NCI-H774 (cell line): ENCODE measurements around the gene BARD1.
A peak's percentile ranks its signal among the peaks of the same experiment; 100 is the strongest.
"Not testable (repeated sequence)": the region's sequence is repeated elsewhere in the genome, so short reads cannot be mapped to it uniquely, and the experiment has no call there.

Experiments
- DNase-seq: peaks from one replicate; lab custom pipeline; 2025; lab: John Stamatoyannopoulos, UW

The BARD1 gene

GRCh38 chr2:214808981-214809750 is at the start of gene BARD1:
Gene BARD1 (minus strand): TSS chr2:214809683. CDS start chr2:214809569, 114 bp downstream.
- no peak for DNase-seq

- no peak for DNase-seq
Observed at GRCh38 chr2:214856137-214856536, 46.7 kb upstream of the BARD1 start.

- DNase-seq = no peak
Observed at GRCh38 chr2:214853906-214854305, 44.4 kb upstream of the BARD1 start.

GRCh38 chr2:214843823-214844222 is 34.3 kb upstream of the BARD1 start:
- no peak for DNase-seq

- DNase-seq = no peak
Observed at GRCh38 chr2:214839464-214839863, 30.0 kb upstream of the BARD1 start.

- DNase-seq = no peak
Observed at GRCh38 chr2:214837466-214837865, 28.0 kb upstream of the BARD1 start.

- no peak for DNase-seq
Observed at GRCh38 chr2:214836568-214836967, 27.1 kb upstream of the BARD1 start.

GRCh38 chr2:214830794-214831346 is 21.4 kb upstream of the BARD1 start:
- no peak for DNase-seq

GRCh38 chr2:214816008-214816533 is 6.6 kb upstream of the BARD1 start:
- no peak for DNase-seq

GRCh38 chr2:214810671-214811070 is 1.2 kb upstream of the BARD1 start:
- DNase-seq = no peak

GRCh38 chr2:214809751-214810564 is 475 bp upstream of the BARD1 start:
- DNase-seq = peak; percentile 97

- DNase-seq = no peak
Observed at GRCh38 chr2:214807653-214808052, 1.8 kb downstream of the BARD1 start.

GRCh38 chr2:214801768-214802397 is 7.6 kb downstream of the BARD1 start:
- DNase-seq = no peak

- no peak for DNase-seq
Observed at GRCh38 chr2:214801068-214801467, 8.4 kb downstream of the BARD1 start.

- no peak for DNase-seq
Observed at GRCh38 chr2:214800180-214800579, 9.3 kb downstream of the BARD1 start.

GRCh38 chr2:214796911-214797310 is 12.6 kb downstream of the BARD1 start:
- no peak for DNase-seq

- DNase-seq = not testable (repeated sequence)
Observed at GRCh38 chr2:214783181-214783580, 26.3 kb downstream of the BARD1 start.

- DNase-seq = no peak
Observed at GRCh38 chr2:214782671-214783070, 26.8 kb downstream of the BARD1 start.

GRCh38 chr2:214781226-214781625 is 28.3 kb downstream of the BARD1 start:
- DNase-seq = no peak

GRCh38 chr2:214775971-214776370 is 33.5 kb downstream of the BARD1 start:
- DNase-seq = no peak

- no peak for DNase-seq
Observed at GRCh38 chr2:214774108-214774507, 35.4 kb downstream of the BARD1 start.

GRCh38 chr2:214772443-214773015 is 37.0 kb downstream of the BARD1 start:
- no peak for DNase-seq
